ENCODE data around the gene ZNF132.
"Not testable (repeated sequence)": the region's sequence is repeated elsewhere in the genome, so short reads cannot be mapped to it uniquely, and the experiment has no call there.

ZNF132 gene

DNA sequence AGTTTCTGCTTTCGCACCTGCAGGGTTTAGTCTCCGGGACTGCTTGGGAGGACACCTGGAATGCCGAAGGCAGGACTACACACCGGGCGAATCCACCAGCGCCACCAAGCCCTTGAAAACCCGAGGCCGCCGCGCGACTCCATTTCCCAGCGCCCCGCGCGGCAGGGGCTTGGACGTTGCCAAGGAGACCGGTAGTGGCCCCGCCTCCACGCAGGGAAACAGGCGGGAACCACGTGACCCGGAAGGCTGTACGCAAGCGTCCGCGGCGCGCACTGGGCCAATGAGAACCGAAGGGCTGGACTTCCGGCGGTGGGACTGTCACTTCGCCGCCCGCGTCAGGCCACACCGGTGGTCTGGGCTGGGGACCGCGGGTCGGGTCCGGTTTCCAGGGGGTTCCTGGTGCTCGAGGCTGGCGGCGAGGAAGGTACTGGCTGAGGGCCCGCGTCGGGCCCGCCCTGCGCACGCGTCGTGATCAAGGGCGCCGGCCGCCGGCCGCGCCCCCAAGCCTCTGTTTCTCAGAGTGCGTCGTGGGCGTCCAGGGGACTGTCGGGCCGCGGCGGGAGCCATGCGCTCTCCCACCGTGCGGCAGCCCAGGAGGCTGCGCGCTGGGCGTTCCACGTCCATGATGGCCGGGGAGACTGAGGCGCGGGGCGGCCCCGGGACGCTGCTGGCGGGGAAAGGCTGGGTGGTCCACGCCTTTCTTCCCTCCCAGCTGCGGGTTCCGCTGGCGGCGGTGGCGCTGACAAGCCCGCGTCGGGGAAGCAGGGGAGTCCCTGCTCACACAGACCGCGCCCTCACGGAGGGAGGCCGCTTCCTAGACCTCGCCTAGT, 27.0 kb upstream of the ZNF132 start, which contains the start of gene ZNF324:
Gene ZNF324 (plus strand): TSS at position 321 of the 830 bp plus-strand sequence. CDS start 2,106 bp downstream, outside the sequence.
- DNase-seq: peak; percentile 91

- no peak for DNase-seq
These were observed 26.3 kb upstream of the ZNF132 start for GRCh38 chr19:58466089-58466759.

DNA sequence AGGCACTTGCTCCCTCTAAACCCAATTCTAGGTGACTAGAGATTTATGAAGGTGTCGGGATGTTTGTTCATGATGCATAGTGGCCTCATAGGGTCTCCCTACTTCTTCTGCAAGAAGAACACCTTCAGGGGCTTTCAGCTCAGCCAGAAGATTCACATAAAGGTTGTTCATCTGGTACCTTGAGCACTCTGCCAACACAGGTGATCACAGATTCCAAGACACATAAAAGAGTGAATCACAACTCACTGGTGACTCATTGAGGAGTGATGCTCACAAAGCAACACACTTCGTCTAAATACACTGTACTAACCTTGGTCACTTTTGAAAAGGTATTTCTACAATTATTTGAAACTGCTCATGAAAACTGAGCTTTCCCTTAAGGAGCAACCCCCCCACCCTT, 20.1 kb upstream of the ZNF132 start:
- DNase-seq: no peak

DNA sequence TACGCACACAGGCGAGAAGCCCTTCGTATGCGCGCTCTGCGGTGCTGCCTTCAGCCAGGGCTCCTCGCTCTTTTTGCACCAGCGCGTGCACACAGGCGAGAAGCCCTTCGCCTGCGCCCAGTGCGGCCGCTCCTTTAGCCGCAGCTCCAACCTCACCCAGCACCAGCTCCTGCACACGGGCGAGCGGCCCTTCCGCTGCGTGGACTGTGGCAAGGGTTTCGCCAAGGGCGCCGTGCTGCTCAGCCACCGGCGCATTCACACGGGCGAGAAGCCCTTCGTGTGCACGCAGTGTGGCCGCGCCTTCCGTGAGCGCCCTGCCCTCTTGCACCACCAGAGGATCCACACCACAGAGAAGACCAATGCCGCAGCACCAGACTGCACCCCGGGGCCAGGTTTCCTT, 16.2 kb upstream of the ZNF132 start:
- no peak for DNase-seq

- DNase-seq: no peak
These were observed 15.4 kb upstream of the ZNF132 start for GRCh38 chr19:58455306-58455705.

DNA sequence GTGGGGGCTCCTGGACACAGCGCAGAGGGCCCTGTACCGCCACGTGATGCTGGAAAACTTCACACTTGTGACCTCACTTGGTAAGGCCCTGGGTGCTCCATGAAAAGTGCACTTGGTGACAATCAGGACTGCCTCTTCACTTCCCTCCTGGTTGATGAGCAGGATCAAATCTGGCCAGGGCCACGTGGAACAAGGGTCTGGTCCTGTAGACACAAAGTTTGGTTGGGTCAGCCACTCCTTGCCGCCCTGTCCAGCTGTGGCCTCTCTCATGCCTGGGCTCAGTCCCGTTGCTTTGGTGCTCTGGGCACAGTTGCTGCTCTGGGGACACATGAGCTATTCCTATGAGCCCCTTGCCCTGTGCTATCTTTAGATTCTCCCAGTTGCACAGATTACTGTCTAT, 13.8 kb upstream of the ZNF132 start:
- DNase-seq: no peak

- peak; percentile 89 for DNase-seq
These were observed 11.6 kb upstream of the ZNF132 start, which contains the start of gene ZNF324B for GRCh38 chr19:58451358-58452101. TSS of gene ZNF324B (plus strand) at chr19:58451622. CDS start at chr19:58453702, 2,080 bp downstream.

- DNase-seq: no peak
These were observed 11.0 kb upstream of the ZNF132 start for GRCh38 chr19:58450856-58451357.

GRCh38 chr19:58449980-58450379, 10.0 kb upstream of the ZNF132 start:
- DNase-seq: not testable (repeated sequence)

GRCh38 chr19:58448860-58449259, 8.9 kb upstream of the ZNF132 start:
- not testable (repeated sequence) for DNase-seq

DNA sequence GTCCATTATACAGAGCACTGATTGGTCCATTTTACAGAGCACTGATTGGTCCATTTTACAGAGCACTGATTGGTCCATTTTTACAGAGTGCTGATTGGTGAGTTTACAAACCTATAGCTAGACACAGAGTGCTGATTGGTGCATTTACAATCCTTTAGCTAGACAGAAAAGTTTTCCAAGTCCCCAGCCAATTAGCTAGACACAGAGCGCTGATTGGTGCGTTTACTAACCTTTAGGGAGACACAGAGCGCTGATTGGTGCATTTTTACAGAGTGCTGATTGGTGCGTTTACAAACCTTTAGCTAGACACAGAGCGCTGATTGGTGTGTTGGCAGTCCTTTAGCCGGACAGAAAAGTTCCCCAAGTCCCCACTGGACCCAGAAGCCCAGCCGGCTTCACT, 3.0 kb upstream of the ZNF132 start:
- DNase-seq: not testable (repeated sequence)

- DNase-seq: no peak
These were observed 603 bp upstream of the ZNF132 start for GRCh38 chr19:58440556-58440955.

DNA sequence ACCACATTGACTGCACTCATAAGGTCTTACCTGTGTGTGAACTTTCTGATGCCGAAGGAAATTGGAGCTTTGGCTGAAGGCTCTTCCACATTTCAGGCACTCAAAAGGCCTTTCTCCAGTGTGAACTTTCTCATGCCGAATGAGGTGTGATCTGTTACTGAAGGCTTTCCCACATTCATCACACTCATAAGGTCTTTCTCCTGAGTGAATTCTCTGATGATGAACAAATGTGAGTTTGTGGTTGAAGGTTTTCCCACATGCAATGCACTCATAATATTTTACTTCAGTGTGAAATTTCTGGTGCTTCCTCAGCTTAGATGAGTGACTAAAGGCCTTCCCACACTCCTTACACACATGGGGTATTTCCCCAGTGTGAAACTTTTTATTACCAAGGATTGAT, 5.7 kb downstream of the ZNF132 start:
- DNase-seq: no peak

DNA sequence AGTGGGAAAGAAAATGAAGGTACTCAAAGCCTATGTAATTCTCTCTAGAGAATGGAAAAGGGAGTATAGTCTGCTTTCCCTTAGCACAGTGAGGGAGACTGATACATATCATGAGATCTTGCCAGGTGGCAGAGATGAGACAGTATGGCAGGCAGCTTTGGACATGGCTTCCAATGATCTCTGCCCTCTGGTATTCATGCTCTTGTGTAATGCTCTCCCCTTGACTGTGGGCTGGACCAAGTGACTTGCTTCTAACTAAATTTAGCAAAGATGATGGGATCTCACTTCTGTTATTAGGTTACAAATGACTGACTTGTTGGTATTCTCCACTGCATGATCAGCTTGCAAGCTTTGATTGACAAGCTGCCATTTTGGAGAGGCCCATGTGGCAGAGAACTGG, 10.2 kb downstream of the ZNF132 start:
- no peak for DNase-seq

DNA sequence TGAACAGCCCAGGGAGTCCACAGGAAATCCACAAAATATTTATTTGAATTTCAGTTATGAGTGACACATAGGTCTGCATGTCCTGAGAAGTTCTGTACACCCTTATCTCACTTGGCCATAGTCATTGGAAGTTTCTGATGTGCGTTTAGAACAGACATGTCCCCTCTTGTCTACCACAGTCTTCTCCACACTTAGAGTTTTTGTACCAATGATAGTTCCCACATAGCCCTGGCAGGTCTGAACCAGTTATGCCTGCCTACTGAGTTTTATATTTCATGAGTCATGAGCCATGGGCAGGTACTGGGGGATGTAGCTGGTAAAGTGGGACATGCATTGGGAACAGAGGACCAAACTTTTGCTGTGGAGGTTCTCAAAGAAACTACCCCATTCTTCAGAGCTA, 11.3 kb downstream of the ZNF132 start:
- DNase-seq: no peak

GRCh38 chr19:58417071-58417470, 22.9 kb downstream of the ZNF132 start:
- DNase-seq: no peak

- no peak for DNase-seq
These were observed 23.3 kb downstream of the ZNF132 start for GRCh38 chr19:58416604-58417003.

DNA sequence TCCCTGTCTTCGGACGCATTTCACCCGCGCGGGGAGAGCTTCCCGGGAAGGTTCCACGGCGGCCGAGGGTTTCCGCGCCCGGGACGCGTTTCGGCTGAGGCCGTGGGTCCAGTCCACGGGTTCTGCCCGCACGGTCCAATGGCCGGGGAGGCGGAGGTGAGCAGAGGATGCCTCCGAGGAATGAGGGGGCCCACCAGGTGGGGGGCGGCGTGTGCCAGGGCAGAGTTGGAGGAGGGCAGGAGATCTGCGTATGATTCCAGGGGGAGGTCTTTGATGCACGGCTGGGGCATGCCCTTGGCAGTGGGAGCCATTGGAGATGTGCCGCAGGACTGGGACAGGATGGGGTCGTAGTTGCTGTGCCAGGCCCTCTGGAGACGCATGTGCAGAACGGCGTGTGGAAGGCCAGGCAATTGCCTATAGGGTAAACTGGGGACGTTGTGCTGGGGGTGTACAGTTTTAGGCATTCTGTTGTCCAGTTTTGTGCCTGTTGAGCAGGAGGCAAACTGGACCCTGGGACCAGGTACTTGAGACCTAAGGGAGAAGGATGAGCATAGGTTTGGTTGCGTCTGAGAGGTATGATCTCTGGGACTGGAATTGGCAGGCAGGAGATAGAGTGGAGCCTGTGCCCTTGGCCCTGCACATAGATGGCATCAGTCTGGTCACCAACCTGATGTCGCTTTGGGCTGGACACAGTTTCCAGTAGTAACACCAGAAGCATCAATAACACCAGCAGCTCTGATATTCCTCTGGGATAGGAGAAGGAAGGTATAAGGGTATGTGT, 30.8 kb downstream of the ZNF132 start:
- DNase-seq: no peak

DNA sequence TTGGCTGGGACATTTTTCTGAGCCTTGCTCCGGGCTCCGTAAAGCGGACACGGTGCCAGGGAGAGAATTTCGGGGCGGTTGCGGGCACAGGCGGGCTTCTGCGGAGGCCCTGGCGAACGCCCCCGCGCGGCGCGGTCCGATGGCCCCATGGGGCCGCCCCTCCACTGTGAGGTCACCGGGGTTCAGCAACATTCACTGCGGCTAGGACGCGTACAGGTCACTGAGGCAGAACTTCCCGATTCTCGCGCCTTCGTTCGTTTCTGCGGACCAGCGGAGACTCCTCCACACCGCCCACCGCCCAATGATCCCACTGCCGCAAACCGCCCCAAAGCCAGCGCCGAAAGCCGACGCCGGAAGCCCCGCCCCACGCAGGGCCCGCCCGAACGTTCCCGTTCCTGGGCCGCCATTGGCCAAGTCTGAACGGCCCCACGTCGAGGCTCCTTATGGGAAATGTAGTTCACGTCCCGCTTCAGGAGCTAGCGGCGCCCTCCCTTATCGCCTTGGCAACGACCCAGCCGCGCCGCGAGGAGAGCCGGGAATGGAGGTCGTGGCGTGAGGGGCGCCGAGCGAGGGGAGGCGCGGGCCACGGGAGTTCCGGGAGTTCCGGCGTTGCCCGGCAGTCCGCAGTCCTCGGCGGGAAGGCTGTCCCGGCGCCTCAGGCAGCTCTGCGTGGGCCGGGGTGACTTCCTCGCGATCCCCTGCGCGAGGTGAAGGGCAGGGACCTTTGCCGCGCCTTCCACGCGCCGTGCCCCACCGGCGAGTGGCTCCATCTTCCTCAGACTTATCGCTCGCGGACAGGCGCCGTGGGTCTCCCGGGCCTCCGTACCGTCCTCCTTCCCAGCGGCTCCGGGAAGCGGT, 31.6 kb downstream of the ZNF132 start, which contains the start of gene ZNF584:
Gene ZNF584 (plus strand): TSS at position 498 of the 858 bp plus-strand sequence. CDS start 499 bp downstream, outside the sequence.
- DNase-seq: peak; percentile 92

GRCh38 chr19:58407658-58408151, 32.2 kb downstream of the ZNF132 start:
- DNase-seq: peak; percentile 19

Measured in NCI-H526 treated with DMSO at 0.1 percent for 48 hours (cell line).